H9 (cell line): ENCODE data around the gene FZD2. TPM values are rescaled to one million over a fixed set of nuclear protein-coding genes. Genes with fewer than 3 reads are reported as not detected.

Source experiments
- DNase-seq: peaks from one replicate; pipeline ENCODE4 v3.0.0-alpha.2; 2017
- H2AFZ ChIP-seq: one replicate; pipeline ENCODE4 v1.6.1; 2013; ENCODE audit warnings: mild to moderate bottlenecking, low read length, control low read depth, moderate library complexity
- H2AK5ac ChIP-seq: 2 replicates; pipeline ENCODE4 v1.6.1; 2013; ENCODE audit warnings: low read length, control low read depth, mixed read lengths; ENCODE audit not compliant: insufficient read length
- H2BK120ac ChIP-seq: one replicate; pipeline ENCODE4 v1.6.1; 2013; ENCODE audit warnings: low read depth, mild to moderate bottlenecking, low read length, control low read depth, inconsistent platforms; ENCODE audit not compliant: poor library complexity, severe bottlenecking
- H2BK12ac ChIP-seq: 2 replicates; pipeline ENCODE4 v1.6.1; 2013; ENCODE audit warnings: low read length, control low read depth, mixed read lengths, low read depth; ENCODE audit not compliant: insufficient read length
- H2BK15ac ChIP-seq: 2 replicates; pipeline ENCODE4 v1.6.1; 2013; ENCODE audit warnings: low read depth, low read length, control low read depth
- H2BK20ac ChIP-seq: one replicate; pipeline ENCODE4 v1.6.1; 2013; ENCODE audit warnings: low read depth, mild to moderate bottlenecking, low read length, control low read depth, inconsistent platforms; ENCODE audit not compliant: poor library complexity, severe bottlenecking
- H2BK5ac ChIP-seq: 2 replicates; pipeline ENCODE4 v1.6.1; 2013; ENCODE audit warnings: low read length, control low read depth, mixed read lengths; ENCODE audit not compliant: insufficient read length
- H3K14ac ChIP-seq: 2 replicates; pipeline ENCODE4 v1.6.1; 2013; ENCODE audit warnings: low read length, control low read depth; ENCODE audit not compliant: insufficient read depth
- H3K18ac ChIP-seq: 2 replicates; pipeline ENCODE4 v1.6.1; 2013; ENCODE audit warnings: low read depth, mild to moderate bottlenecking, mixed read lengths, low read length, control low read depth; ENCODE audit not compliant: insufficient read length
- H3K23ac ChIP-seq: 2 replicates; pipeline ENCODE4 v1.6.1; 2013; ENCODE audit warnings: low read length, control low read depth, mixed read lengths, low read depth; ENCODE audit not compliant: insufficient read length
- H3K23me2 ChIP-seq: 2 replicates; pipeline ENCODE4 v1.6.1; 2013; ENCODE audit warnings: low read depth, mild to moderate bottlenecking, mixed read lengths, low read length, control low read depth; ENCODE audit not compliant: insufficient read length, poor library complexity, severe bottlenecking
- H3K27ac ChIP-seq: 2 replicates; pipeline ENCODE4 v1.5.1; 2013; ENCODE audit warnings: low read length, control low read depth, mixed read lengths, low read depth; ENCODE audit not compliant: insufficient read length
- H3K27me3 ChIP-seq: 2 replicates; pipeline ENCODE4 v1.6.1; 2013; ENCODE audit warnings: low read length, control low read depth, inconsistent platforms; ENCODE audit not compliant: insufficient read depth
- H3K4ac ChIP-seq: 2 replicates; pipeline ENCODE4 v1.6.1; 2013; ENCODE audit warnings: low read depth, mild to moderate bottlenecking, control low read depth, inconsistent platforms, low read length, moderate library complexity
- H3K4me1 ChIP-seq: 2 replicates; pipeline ENCODE4 v1.6.1; 2013; ENCODE audit warnings: low read length, control low read depth, inconsistent platforms; ENCODE audit not compliant: insufficient read depth
- H3K4me2 ChIP-seq: 2 replicates; pipeline ENCODE4 v1.6.1; 2013; ENCODE audit warnings: low read length, control low read depth, mixed read lengths; ENCODE audit not compliant: insufficient read length, insufficient read depth
- H3K56ac ChIP-seq: 2 replicates; pipeline ENCODE4 v1.6.1; 2013; ENCODE audit warnings: low read depth, mild to moderate bottlenecking, mixed read lengths, low read length, control low read depth; ENCODE audit not compliant: insufficient read length
- H3K79me1 ChIP-seq: 2 replicates; pipeline ENCODE4 v1.6.1; 2013; ENCODE audit warnings: low read depth, mild to moderate bottlenecking, moderate library complexity, low read length, control low read depth, inconsistent platforms; ENCODE audit not compliant: insufficient read depth, poor library complexity, severe bottlenecking
- H3K79me2 ChIP-seq: 2 replicates; pipeline ENCODE4 v1.6.1; 2013; ENCODE audit warnings: low read length, control low read depth, inconsistent platforms; ENCODE audit not compliant: insufficient read depth
- H3K9ac ChIP-seq: 2 replicates; pipeline ENCODE4 v1.6.1; 2013; ENCODE audit warnings: low read length, control low read depth, mixed read lengths; ENCODE audit not compliant: insufficient read length; ENCODE audit errors: extremely low read depth
- H3K9me3 ChIP-seq: one replicate; pipeline ENCODE4 v1.6.1; 2013; ENCODE audit warnings: low read depth, low read length, inconsistent platforms; ENCODE audit not compliant: control insufficient read depth
- H3T11ph ChIP-seq: one replicate; pipeline ENCODE4 v1.6.1; 2013; ENCODE audit warnings: mild to moderate bottlenecking, low read length, control low read depth, inconsistent platforms
- H4K20me1 ChIP-seq: one replicate; pipeline ENCODE4 v1.6.1; 2013; ENCODE audit not compliant: control insufficient read depth, insufficient read length, insufficient read depth
- H4K5ac ChIP-seq: 2 replicates; pipeline ENCODE4 v1.6.1; 2013; ENCODE audit warnings: low read depth, mild to moderate bottlenecking, mixed read lengths, low read length, control low read depth; ENCODE audit not compliant: insufficient read length
- H4K8ac ChIP-seq: replicated peaks from 2 replicates; pipeline ENCODE4 v1.6.1; 2013; ENCODE audit warnings: low read length, control low read depth, mixed read lengths, low read depth; ENCODE audit not compliant: insufficient read length
- H4K91ac ChIP-seq: 2 replicates; pipeline ENCODE4 v1.6.1; 2013; ENCODE audit warnings: low read depth, mild to moderate bottlenecking, moderate library complexity, mixed read lengths, low read length, control low read depth; ENCODE audit not compliant: insufficient read length
- H3K27ac Mint-ChIP-seq, 3 experiments: 2 replicates in 2 of 3; 3 replicates in 1 of 3; pipeline ENCODE4 v1.8.0; 2020 to 2021; ENCODE audit warnings: mixed read lengths in 3 of 3, mild to moderate bottlenecking in 1 of 3, moderate library complexity in 1 of 3
- H3K27me3 Mint-ChIP-seq: 2 replicates; pipeline ENCODE4 v1.8.0; 2021; ENCODE audit warnings: low read depth, mild to moderate bottlenecking, moderate library complexity, mixed read lengths
- H3K36me3 Mint-ChIP-seq, 3 experiments: 2 replicates in 2 of 3; 3 replicates in 1 of 3; pipeline ENCODE4 v1.8.0; 2020 to 2021; ENCODE audit warnings: low read depth in 3 of 3, mixed read lengths in 3 of 3; ENCODE audit not compliant: insufficient read depth in 1 of 3
- H3K4me1 Mint-ChIP-seq, 2 experiments: 2 replicates each; pipeline ENCODE4 v1.8.0; 2020; ENCODE audit warnings: mixed read lengths in 2 of 2
- H3K4me3 Mint-ChIP-seq, 2 experiments: 2 replicates in 1 of 2; 3 replicates in 1 of 2; pipeline ENCODE4 v1.8.0; 2020 to 2021; ENCODE audit warnings: mild to moderate bottlenecking in 2 of 2, mixed read lengths in 2 of 2, moderate library complexity in 1 of 2
- H3K9me3 Mint-ChIP-seq, 2 experiments: 2 replicates in 1 of 2; 3 replicates in 1 of 2; pipeline ENCODE4 v1.8.0; 2020; ENCODE audit warnings: mild to moderate bottlenecking in 2 of 2, mixed read lengths in 2 of 2, moderate library complexity in 1 of 2
- CTCF ChIP-seq: fragments of 200-600 bp; sonication (generic); conservative IDR thresholded peaks from 3 replicates; pipeline ENCODE4 v1.8.0; 2021; ENCODE audit warnings: antibody characterized with exemption, mild to moderate bottlenecking
- WGBS: extraction: QIAGEN DNeasy Blood & Tissue Kit; methylation state at CpG from one replicate; pipeline ENCODE4 v1.1.7; 2013; ENCODE audit warnings: missing lambda C conversion rate, low lambda C conversion rate, mixed read lengths; ENCODE audit not compliant: insufficient read length; ENCODE audit errors: extremely low coverage; 5-methylcytosine and 5-hydroxymethylcytosine counted together
- total RNA-seq: library from RNA; stranded (reverse); gene quantifications from 2 replicates; pipeline ENCODE4 v1.2.1, GENCODE V29; 2021

FZD2 gene
- total RNA-seq, 1 experiment from 2014 or later, result 18.2 TPM

GRCh38 chr17:44568945-44569858, 11.9 kb downstream of the FZD2 start:
- Histone ChIP-seq H3K9ac (no peak overlapping the region), H3K18ac (no peak overlapping the region), H2BK120ac (no peak overlapping the region), H3K4ac (no peak overlapping the region), H3K23ac (no peak overlapping the region), H4K5ac (no peak overlapping the region), H4K8ac (no peak overlapping the region), H2BK12ac (no peak overlapping the region), H3K9me3 (no peaks in the 10 kb centered on the region), H2BK5ac (no peak overlapping the region), H3K4me1 (no peaks in the 10 kb centered on the region), H3K14ac (no peak overlapping the region), H4K91ac (no peak overlapping the region), H3K56ac (no peak overlapping the region), H2AFZ (no peak overlapping the region), H2BK20ac (no peak overlapping the region), H3K23me2 (no peaks in the 10 kb centered on the region), H2BK15ac (no peak overlapping the region), H4K20me1 (no peaks in the 10 kb centered on the region), H3K27ac (no peak overlapping the region), H3K79me1 (no peaks in the 10 kb centered on the region), H3T11ph (no peak overlapping the region), H2AK5ac (no peak overlapping the region), H3K79me2 (no peaks in the 10 kb centered on the region), H3K27me3 (no peaks in the 10 kb centered on the region), H3K4me2 (no peak overlapping the region)
- no peak overlapping the region for H3K4me3 Mint-ChIP-seq
- H3K27me3 Mint-ChIP-seq, result peaks cover 32% of the 10 kb centered on the region
- peak overlapping the region in 1 of 3 experiments; percentile 88; a peak in 2 of 7 replicates for H3K27ac Mint-ChIP-seq
- peaks cover 3 to 6% of the 10 kb centered on the region in 2 experiments; a peak in 1 of 4 replicates for H3K4me1 Mint-ChIP-seq
- peaks cover 22% of the 10 kb centered on the region in 2 experiments for H3K9me3 Mint-ChIP-seq
- DNase-seq, result peak; percentile 74
- peaks cover 5 to 20% (median 12%) of the 10 kb centered on the region in 3 experiments for H3K36me3 Mint-ChIP-seq
- no peak for TF ChIP-seq CTCF
- WGBS, result no CpG with 5 or more reads among the region's 26 CpGs
